ENCODE measurements around the gene KCNA5. TPM values are rescaled to one million over a fixed set of nuclear protein-coding genes. Genes with fewer than 3 reads are reported as not detected.

The KCNA5 gene
- total RNA-seq, 1 donor from 2014 or later, result 39.1 TPM

GRCh38 chr12:5047729-5048128 lies 4.0 kb downstream of the KCNA5 start:
- peaks cover 8 to 17% of the 10 kb centered on the region in 2 donors for H3K4me1 ChIP-seq
- H3K36me3 ChIP-seq, result peaks cover 6 to 8% of the 10 kb centered on the region in 2 donors
- intact Hi-C loops (cut with DNase I), result loop anchor here (1.0 to 10.0 kb wide), 2 partner anchors 29 to 87 kb away; no protein-coding TSS in a partner anchor
- peak overlapping the region; percentile 84 to 94 for H3K27ac ChIP-seq
- H3K27me3 ChIP-seq, result no peaks in the 10 kb centered on the region
- H3K9me3 ChIP-seq, result no peaks in the 10 kb centered on the region
- no peak for DNase-seq (ENCODE audit: low spot score in 2 of 2)
- H3K4me3 ChIP-seq, result peak overlapping the region; percentile 44 to 71
- TF ChIP-seq CTCF (IDR thresholded peaks at IDR 0.05), result no peak

- intact Hi-C loops (cut with DNase I), result no loop called here
- no peak for TF ChIP-seq CTCF (IDR thresholded peaks at IDR 0.05)
- no peaks in the 10 kb centered on the region for H3K27me3 ChIP-seq
Measured at GRCh38 chr12:5050542-5050941, 6.9 kb downstream of the KCNA5 start.

GRCh38 chr12:5051334-5051733 lies 7.7 kb downstream of the KCNA5 start:
- peak overlapping the region; percentile 33 to 47 for H3K27ac ChIP-seq
- H3K36me3 ChIP-seq, result peaks cover 6 to 8% of the 10 kb centered on the region in 2 donors
- peaks cover 3 to 7% of the 10 kb centered on the region in 2 donors for H3K4me1 ChIP-seq
- TF ChIP-seq CTCF (IDR thresholded peaks at IDR 0.05), result no peak
- H3K27me3 ChIP-seq, result no peaks in the 10 kb centered on the region
- no peaks in the 10 kb centered on the region for H3K9me3 ChIP-seq
- DNase-seq (ENCODE audit: low spot score in 2 of 2), result no peak
- no peak overlapping the region for H3K4me3 ChIP-seq
- intact Hi-C loops (cut with DNase I), result no loop called here

More at GRCh38 chr12:5050542-5050941, 6.9 kb downstream of the KCNA5 start:
- H3K36me3 ChIP-seq, result peaks cover 6 to 8% of the 10 kb centered on the region in 2 donors
- DNase-seq (ENCODE audit: low spot score in 2 of 2), result no peak
- H3K9me3 ChIP-seq, result no peaks in the 10 kb centered on the region
- H3K4me3 ChIP-seq, result peak overlapping the region in 1 of 2 donors; percentile 41
- peaks cover 3 to 7% of the 10 kb centered on the region in 2 donors for H3K4me1 ChIP-seq
- H3K27ac ChIP-seq, result peak overlapping the region in 1 of 2 donors; percentile 26

- Histone ChIP-seq H3K36me3 (peaks cover 6 to 8% of the 10 kb centered on the region in 2 donors), H3K4me1 (peaks cover 3 to 7% of the 10 kb centered on the region in 2 donors), H3K9me3 (no peaks in the 10 kb centered on the region), H3K4me3 (no peak overlapping the region), H3K27ac (peak overlapping the region; percentile 33 to 47), H3K27me3 (no peaks in the 10 kb centered on the region)
- no peak for DNase-seq (ENCODE audit: low spot score in 2 of 2)
- intact Hi-C loops (cut with DNase I), result no loop called here
- TF ChIP-seq CTCF (IDR thresholded peaks at IDR 0.05), result no peak
Measured at GRCh38 chr12:5051913-5052312, 8.2 kb downstream of the KCNA5 start.

- DNase-seq (ENCODE audit: low spot score in 2 of 2), result no peak
- peaks cover 6 to 8% of the 10 kb centered on the region in 2 donors for H3K36me3 ChIP-seq
- H3K27ac ChIP-seq, result no peak overlapping the region
- no peak for TF ChIP-seq CTCF (IDR thresholded peaks at IDR 0.05)
- H3K4me3 ChIP-seq, result no peak overlapping the region
- H3K9me3 ChIP-seq, result no peaks in the 10 kb centered on the region
- intact Hi-C loops (cut with DNase I), result no loop called here
- H3K4me1 ChIP-seq, result peaks cover 3 to 7% of the 10 kb centered on the region in 2 donors
- no peaks in the 10 kb centered on the region for H3K27me3 ChIP-seq
Measured at GRCh38 chr12:5052348-5052747, 8.7 kb downstream of the KCNA5 start.

GRCh38 chr12:5059358-5059757 lies 15.7 kb downstream of the KCNA5 start:
- Histone ChIP-seq H3K9me3 (no peaks in the 10 kb centered on the region), H3K36me3 (no peaks in the 10 kb centered on the region), H3K4me3 (no peak overlapping the region), H3K27ac (peak overlapping the region; percentile 64 to 71), H3K27me3 (no peaks in the 10 kb centered on the region), H3K4me1 (peaks cover 6 to 29% of the 10 kb centered on the region in 2 donors)
- DNase-seq (ENCODE audit: low spot score in 2 of 2), result no peak
- TF ChIP-seq CTCF (IDR thresholded peaks at IDR 0.05), result no peak
- intact Hi-C loops (cut with DNase I), result no loop called here

All from ascending aorta (tissue), 2 donors.